DOHH2 (cell line): Measurements from ENCODE around the gene HMGCS2.

Experiments
- H3F3A ChIP-seq: fragments of 200-600 bp; sonication (generic), shearing (Covaris generic); 2 replicates; pipeline ENCODE4 v1.6.0; 2016; ENCODE audit warnings: antibody characterized with exemption, mild to moderate bottlenecking; ENCODE audit not compliant: control insufficient read depth, insufficient read depth
- H3K27ac ChIP-seq: fragments of 200-600 bp; sonication (generic); 2 replicates; pipeline ENCODE4 v1.5.1; 2014; ENCODE audit warnings: low read depth, mild to moderate bottlenecking, low read length, moderate library complexity
- H3K27me3 ChIP-seq: fragments of 200-600 bp; sonication (generic); 2 replicates; pipeline ENCODE4 v1.6.1; 2014; ENCODE audit warnings: mild to moderate bottlenecking, low read length, mixed read lengths; ENCODE audit not compliant: control insufficient read depth
- H3K36me3 ChIP-seq: fragments of 200-600 bp; sonication (generic); 2 replicates; pipeline ENCODE4 v1.6.1; 2014; ENCODE audit warnings: mild to moderate bottlenecking, low read length, moderate library complexity, mixed read lengths; ENCODE audit not compliant: control insufficient read depth
- H3K4me1 ChIP-seq: fragments of 200-600 bp; sonication (generic); 2 replicates; pipeline ENCODE4 v1.6.1; 2014; ENCODE audit warnings: mild to moderate bottlenecking, low read length, mixed read lengths; ENCODE audit not compliant: control insufficient read depth
- H3K4me2 ChIP-seq: fragments of 200-600 bp; sonication (generic); 2 replicates; pipeline ENCODE4 v1.6.0; 2014; ENCODE audit warnings: mild to moderate bottlenecking, low read length, moderate library complexity
- H3K4me3 ChIP-seq: fragments of 200-600 bp; sonication (generic); 2 replicates; pipeline ENCODE4 v1.5.1; 2014; ENCODE audit warnings: mild to moderate bottlenecking, low read length, mixed read lengths
- H3K79me2 ChIP-seq: fragments of 200-600 bp; sonication (generic); 2 replicates; pipeline ENCODE4 v1.6.1; 2014; ENCODE audit warnings: mild to moderate bottlenecking, low read length, mixed read lengths; ENCODE audit not compliant: control insufficient read depth
- H3K9me2 ChIP-seq: fragments of 200-600 bp; sonication (generic); replicated peaks from 2 replicates; pipeline ENCODE4 v1.6.1; 2014; ENCODE audit warnings: mild to moderate bottlenecking, low read length, mixed read lengths; ENCODE audit not compliant: control insufficient read depth
- H3K9me3 ChIP-seq: fragments of 200-600 bp; sonication (generic); 2 replicates; pipeline ENCODE4 v1.6.1; 2014; ENCODE audit warnings: antibody characterized with exemption, low read length, mixed read lengths; ENCODE audit not compliant: control insufficient read depth, insufficient read depth
- H4K20me1 ChIP-seq: fragments of 200-600 bp; sonication (generic); 2 replicates; pipeline ENCODE4 v1.6.0; 2014; ENCODE audit warnings: low read depth, mild to moderate bottlenecking, antibody characterized with exemption, low read length, moderate library complexity; ENCODE audit not compliant: control insufficient read depth, insufficient read depth
- EZH2phosphoT487 ChIP-seq: fragments of 200-600 bp; sonication (generic); IDR thresholded peaks from 2 replicates; pipeline ENCODE4 v1.6.1; 2017; ENCODE audit warnings: borderline replicate concordance, mild to moderate bottlenecking, antibody characterized with exemption, low read length, moderate library complexity, mixed read lengths
- TF ChIP-seq, protein P1 (sequence below): fragments of 200-600 bp; sonication (generic); IDR thresholded peaks from one replicate; pipeline ENCODE4 v1.5.1; 2014; ENCODE audit warnings: antibody characterized with exemption, mild to moderate bottlenecking, low read depth, low read length; ENCODE audit not compliant: poor library complexity, severe bottlenecking

HMGCS2 gene

DNA sequence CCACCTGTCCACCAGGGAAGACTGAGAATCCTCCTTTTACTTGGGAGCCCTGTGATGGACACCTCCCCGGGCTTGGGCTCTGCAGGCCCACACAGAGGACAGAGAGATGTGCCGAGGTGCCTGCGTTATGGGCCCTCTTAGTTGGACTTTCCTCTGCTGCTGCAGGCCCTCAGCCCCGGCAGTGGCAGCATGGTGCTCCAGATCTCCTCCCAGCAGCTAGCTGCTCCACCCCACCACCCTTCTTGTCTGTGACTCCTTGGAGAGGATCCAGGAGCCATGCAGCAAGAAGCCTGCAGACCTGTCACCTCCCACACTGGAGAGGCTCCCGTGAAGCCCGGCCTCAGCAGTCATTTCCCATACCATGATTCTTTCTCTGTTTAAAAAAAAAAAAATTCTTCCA, 29.6 kb downstream of the HMGCS2 start:
- Histone ChIP-seq H3K9me2 (no peaks in the 10 kb centered on the region), H3K27me3 (no peaks in the 10 kb centered on the region), H3K9me3 (no peaks in the 10 kb centered on the region), H3K27ac (no peak overlapping the region), H3K4me1 (no peaks in the 10 kb centered on the region), H4K20me1 (no peaks in the 10 kb centered on the region), H3K79me2 (no peaks in the 10 kb centered on the region), H3K4me3 (no peak overlapping the region), H3F3A (no peaks in the 10 kb centered on the region), H3K4me2 (no peak overlapping the region), H3K36me3 (peaks cover 92% of the 10 kb centered on the region)
- TF ChIP-seq, protein P1, sequence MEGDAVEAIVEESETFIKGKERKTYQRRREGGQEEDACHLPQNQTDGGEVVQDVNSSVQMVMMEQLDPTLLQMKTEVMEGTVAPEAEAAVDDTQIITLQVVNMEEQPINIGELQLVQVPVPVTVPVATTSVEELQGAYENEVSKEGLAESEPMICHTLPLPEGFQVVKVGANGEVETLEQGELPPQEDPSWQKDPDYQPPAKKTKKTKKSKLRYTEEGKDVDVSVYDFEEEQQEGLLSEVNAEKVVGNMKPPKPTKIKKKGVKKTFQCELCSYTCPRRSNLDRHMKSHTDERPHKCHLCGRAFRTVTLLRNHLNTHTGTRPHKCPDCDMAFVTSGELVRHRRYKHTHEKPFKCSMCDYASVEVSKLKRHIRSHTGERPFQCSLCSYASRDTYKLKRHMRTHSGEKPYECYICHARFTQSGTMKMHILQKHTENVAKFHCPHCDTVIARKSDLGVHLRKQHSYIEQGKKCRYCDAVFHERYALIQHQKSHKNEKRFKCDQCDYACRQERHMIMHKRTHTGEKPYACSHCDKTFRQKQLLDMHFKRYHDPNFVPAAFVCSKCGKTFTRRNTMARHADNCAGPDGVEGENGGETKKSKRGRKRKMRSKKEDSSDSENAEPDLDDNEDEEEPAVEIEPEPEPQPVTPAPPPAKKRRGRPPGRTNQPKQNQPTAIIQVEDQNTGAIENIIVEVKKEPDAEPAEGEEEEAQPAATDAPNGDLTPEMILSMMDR, result no peak
- TF ChIP-seq EZH2phosphoT487, result no peak

DNA sequence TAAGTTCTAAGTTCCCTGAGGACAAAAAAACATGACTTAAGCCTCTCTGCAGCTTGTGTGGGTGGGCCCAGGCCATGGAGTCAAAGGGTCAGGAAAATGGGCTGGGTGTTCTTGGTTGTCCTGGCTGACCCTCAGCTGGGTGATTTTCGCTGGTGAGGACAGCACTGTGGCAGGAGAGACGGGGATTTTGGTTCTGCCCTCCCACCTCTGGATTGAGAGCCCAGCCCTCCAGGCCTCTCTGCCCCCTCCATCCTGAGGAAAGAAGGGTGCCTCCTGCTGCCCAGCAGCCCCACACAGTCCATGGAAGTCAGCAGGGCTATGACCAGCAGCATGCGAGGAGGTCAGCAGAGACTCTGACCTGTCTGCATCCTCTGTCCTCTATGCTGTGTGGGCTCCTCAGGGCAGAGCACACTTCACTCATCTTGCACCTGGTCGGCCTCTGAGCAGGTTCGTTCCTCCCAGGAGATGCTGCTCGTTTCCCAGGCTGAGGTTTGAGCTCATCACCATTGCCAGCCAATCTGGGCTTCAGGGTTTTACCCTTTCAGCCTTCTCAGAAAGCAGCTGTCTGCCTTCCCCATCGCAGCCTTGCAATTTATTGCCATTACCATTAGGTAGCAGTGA, 30.5 kb downstream of the HMGCS2 start:
- Histone ChIP-seq H3K27me3 (no peaks in the 10 kb centered on the region), H3K4me1 (no peaks in the 10 kb centered on the region), H3K79me2 (no peaks in the 10 kb centered on the region), H4K20me1 (no peaks in the 10 kb centered on the region), H3K9me2 (no peaks in the 10 kb centered on the region), H3K9me3 (no peaks in the 10 kb centered on the region), H3K4me2 (no peak overlapping the region), H3K4me3 (no peak overlapping the region), H3K27ac (no peak overlapping the region), H3F3A (no peaks in the 10 kb centered on the region), H3K36me3 (peaks cover 89% of the 10 kb centered on the region)
- TF ChIP-seq, protein P1, result no peak
- TF ChIP-seq EZH2phosphoT487, result no peak

DNA sequence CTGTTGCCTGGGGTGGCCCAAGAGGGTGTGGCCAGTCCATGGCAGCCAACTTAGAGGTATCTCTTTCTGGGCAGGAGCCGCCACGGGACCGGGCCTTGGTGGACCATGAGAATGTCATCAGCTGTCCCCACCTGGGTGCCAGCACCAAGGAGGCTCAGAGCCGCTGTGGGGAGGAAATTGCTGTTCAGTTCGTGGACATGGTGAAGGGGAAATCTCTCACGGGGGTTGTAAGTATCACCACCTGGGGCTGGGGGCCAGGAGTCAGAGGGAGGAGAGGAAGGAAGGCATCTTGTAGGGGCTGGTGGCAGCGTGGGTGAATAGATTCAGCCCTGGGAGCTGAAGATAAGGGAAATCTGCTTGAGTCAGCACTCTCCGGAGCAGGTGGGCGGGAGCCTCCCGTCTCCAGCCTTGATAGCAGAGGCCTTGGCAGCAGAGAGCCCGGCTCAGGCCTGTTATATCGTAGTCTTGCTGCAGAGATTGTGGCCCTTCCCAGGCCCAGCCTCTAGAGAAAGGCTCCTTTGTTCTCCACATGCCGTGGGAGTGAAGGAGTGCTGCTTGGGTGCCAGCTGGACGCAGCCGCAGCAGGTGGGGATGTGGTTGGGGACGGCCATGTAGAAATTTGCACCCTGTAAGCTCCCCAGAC, 31.5 kb downstream of the HMGCS2 start:
- no peak for TF ChIP-seq EZH2phosphoT487
- TF ChIP-seq, protein P1, result no peak
- Histone ChIP-seq H3K9me3 (no peaks in the 10 kb centered on the region), H3K4me1 (no peaks in the 10 kb centered on the region), H3F3A (no peaks in the 10 kb centered on the region), H4K20me1 (no peaks in the 10 kb centered on the region), H3K4me2 (no peak overlapping the region), H3K27me3 (no peaks in the 10 kb centered on the region), H3K27ac (no peak overlapping the region), H3K4me3 (no peak overlapping the region), H3K79me2 (no peaks in the 10 kb centered on the region), H3K9me2 (no peaks in the 10 kb centered on the region), H3K36me3 (peaks cover 86% of the 10 kb centered on the region)
